ENCODE measurements around the gene ATG5. TPM values are rescaled to one million over a fixed set of nuclear protein-coding genes. Genes with fewer than 3 reads are reported as not detected.
A peak's percentile ranks its signal among the peaks of the same experiment; 100 is the strongest.

The ATG5 gene
- total RNA-seq, 3 donors from 2014 or later (not counting 1 experiment from before 2014, with no cell fraction given): 27.5 to 39.0 (median 35.4) TPM

- WGBS (ENCODE audit: insufficient coverage): 38% methylated on average over 5 of the region's 5 CpGs
- Histone ChIP-seq H3K4me1 (ENCODE audit: control insufficient read depth, insufficient read depth, low read length) (no peaks in the 10 kb centered on the region), H3K9me3 (ENCODE audit: control insufficient read depth, insufficient read depth, low read length) (no peaks in the 10 kb centered on the region), H3K4me3 (ENCODE audit: low read length) (no peak overlapping the region), H3K27ac (ENCODE audit: low read length) (no peak overlapping the region), H3K36me3 (ENCODE audit: control insufficient read depth, insufficient read depth, low read length) (no peaks in the 10 kb centered on the region), H3K27me3 (ENCODE audit: control insufficient read depth, insufficient read depth, low read length) (peaks cover 5% of the 10 kb centered on the region)
- intact Hi-C loops (cut with micrococcal nuclease): loop anchor here (1.0 to 2.0 kb wide), 2 partner anchors 110 to 232 kb away; no protein-coding TSS in a partner anchor
- Mint-ChIP-seq H3K27me3 (ENCODE audit: low read depth in 2 of 2) (peaks cover 22 to 39% of the 10 kb centered on the region in 2 donors), H3K27ac (no peak overlapping the region), H3K4me1 (peaks cover 7 to 8% of the 10 kb centered on the region in 2 donors), H3K9me3 (no peaks in the 10 kb centered on the region), H3K36me3 (no peaks in the 10 kb centered on the region), H3K4me3 (no peak overlapping the region)
- ATAC-seq (peak; percentile 79 to 88 (median 85)), DNase-seq (peak; percentile 24 to 83)
- TF ChIP-seq CTCF (IDR thresholded peaks at IDR 0.05): peak; percentile 73
These were observed 9.3 kb upstream of the ATG5 start for GRCh38 chr6:106334646-106335448.

- H3K4me3 Mint-ChIP-seq: peak overlapping the region; percentile 99
- H3K27me3 Mint-ChIP-seq (ENCODE audit: low read depth in 2 of 2): peaks cover 16% of the 10 kb centered on the region in 2 donors
- intact Hi-C loops (cut with micrococcal nuclease): loop anchor here (5.0 kb wide), 2 partner anchors 187 to 228 kb away; no protein-coding TSS in a partner anchor
- peak overlapping the region; percentile 95 for H3K4me3 ChIP-seq (ENCODE audit: low read length)
- H3K36me3 Mint-ChIP-seq: no peaks in the 10 kb centered on the region
- no peaks in the 10 kb centered on the region for H3K9me3 Mint-ChIP-seq
- H3K27ac ChIP-seq (ENCODE audit: low read length): peak overlapping the region; percentile 90
- DNase-seq (peak in 1 of 2 donors; percentile 14), ATAC-seq (no peak)
- H3K27ac Mint-ChIP-seq: peak overlapping the region; percentile 94 to 100
- no peak for TF ChIP-seq CTCF (IDR thresholded peaks at IDR 0.05)
- WGBS (ENCODE audit: insufficient coverage): 10% methylated on average over 9 of the region's 9 CpGs
- peaks cover under 1% of the 10 kb centered on the region for H3K27me3 ChIP-seq (ENCODE audit: control insufficient read depth, insufficient read depth, low read length)
- no peaks in the 10 kb centered on the region for H3K36me3 ChIP-seq (ENCODE audit: control insufficient read depth, insufficient read depth, low read length)
- no peaks in the 10 kb centered on the region for H3K9me3 ChIP-seq (ENCODE audit: control insufficient read depth, insufficient read depth, low read length)
- peaks cover 50 to 59% of the 10 kb centered on the region in 2 donors for H3K4me1 Mint-ChIP-seq
- peaks cover 18% of the 10 kb centered on the region for H3K4me1 ChIP-seq (ENCODE audit: control insufficient read depth, insufficient read depth, low read length)
These were observed 729 bp downstream of the ATG5 start for GRCh38 chr6:106324726-106325335.

- H3K27me3 Mint-ChIP-seq (ENCODE audit: low read depth in 2 of 2): no peaks in the 10 kb centered on the region
- no peaks in the 10 kb centered on the region for H3K36me3 Mint-ChIP-seq
- DNase-seq: no peak
- 99% methylated on average over 4 of the region's 4 CpGs for WGBS (ENCODE audit: insufficient coverage)
- no peaks in the 10 kb centered on the region for H3K9me3 Mint-ChIP-seq
- peaks cover 63 to 71% of the 10 kb centered on the region in 2 donors for H3K4me1 Mint-ChIP-seq
- Histone ChIP-seq H3K27ac (ENCODE audit: low read length) (no peak overlapping the region), H3K36me3 (ENCODE audit: control insufficient read depth, insufficient read depth, low read length) (no peaks in the 10 kb centered on the region), H3K27me3 (ENCODE audit: control insufficient read depth, insufficient read depth, low read length) (no peaks in the 10 kb centered on the region), H3K4me3 (ENCODE audit: low read length) (no peak overlapping the region), H3K4me1 (ENCODE audit: control insufficient read depth, insufficient read depth, low read length) (peaks cover 18% of the 10 kb centered on the region), H3K9me3 (ENCODE audit: control insufficient read depth, insufficient read depth, low read length) (no peaks in the 10 kb centered on the region)
- TF ChIP-seq CTCF (IDR thresholded peaks at IDR 0.05): no peak
- H3K4me3 Mint-ChIP-seq: no peak overlapping the region
- intact Hi-C loops (cut with micrococcal nuclease): loop anchor here (5.0 kb wide), 1 partner anchor 225 kb away; no protein-coding TSS in a partner anchor
- no peak for ATAC-seq
- peak overlapping the region in 1 of 2 donors; percentile 14 for H3K27ac Mint-ChIP-seq
These were observed 3.6 kb downstream of the ATG5 start for GRCh38 chr6:106321940-106322339.
